ENCODE data around the gene TEPSIN.

Gene TEPSIN

DNA sequence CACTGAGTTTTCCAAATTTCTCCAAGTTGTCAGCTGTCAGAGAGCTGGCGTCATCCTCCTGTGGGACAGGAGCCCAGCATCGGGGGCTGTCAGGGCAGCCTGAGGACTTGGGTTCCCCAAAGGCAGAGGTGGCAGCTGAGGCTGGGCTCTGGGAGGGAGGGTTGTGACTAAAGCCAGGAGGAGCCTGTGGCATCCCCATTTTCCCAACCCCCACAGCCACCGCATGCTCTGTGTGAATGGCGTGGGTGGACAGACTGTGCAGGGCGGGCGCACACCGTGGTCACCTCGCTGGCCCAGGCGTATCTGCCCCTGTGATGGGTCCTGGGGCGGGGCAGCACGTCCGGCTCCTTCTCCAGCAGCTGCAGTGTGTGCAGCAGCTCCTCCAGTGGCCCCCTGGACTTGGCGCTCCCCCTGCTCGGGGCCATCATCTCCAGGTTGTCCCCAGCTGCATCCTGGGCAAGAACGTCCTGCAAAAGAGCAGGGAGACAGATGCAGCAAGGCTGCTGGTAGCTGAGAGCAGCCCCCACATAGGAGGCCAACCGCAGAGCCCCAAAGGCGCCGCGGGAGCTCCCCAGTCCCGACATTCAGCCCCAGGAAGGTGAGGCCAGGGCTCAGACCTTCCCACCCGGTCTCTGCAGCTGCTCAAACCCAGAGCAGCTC, 40.9 kb downstream of the TEPSIN start:
- DNase-seq (ENCODE audit: low read depth in 2 of 2) = no peak
- no peak overlapping the region for H3K4me3 ChIP-seq (replicated peaks in 1 of 2; ENCODE audit: low read depth in 2 of 2, low read length in 2 of 2)
- TF ChIP-seq, protein P1, sequence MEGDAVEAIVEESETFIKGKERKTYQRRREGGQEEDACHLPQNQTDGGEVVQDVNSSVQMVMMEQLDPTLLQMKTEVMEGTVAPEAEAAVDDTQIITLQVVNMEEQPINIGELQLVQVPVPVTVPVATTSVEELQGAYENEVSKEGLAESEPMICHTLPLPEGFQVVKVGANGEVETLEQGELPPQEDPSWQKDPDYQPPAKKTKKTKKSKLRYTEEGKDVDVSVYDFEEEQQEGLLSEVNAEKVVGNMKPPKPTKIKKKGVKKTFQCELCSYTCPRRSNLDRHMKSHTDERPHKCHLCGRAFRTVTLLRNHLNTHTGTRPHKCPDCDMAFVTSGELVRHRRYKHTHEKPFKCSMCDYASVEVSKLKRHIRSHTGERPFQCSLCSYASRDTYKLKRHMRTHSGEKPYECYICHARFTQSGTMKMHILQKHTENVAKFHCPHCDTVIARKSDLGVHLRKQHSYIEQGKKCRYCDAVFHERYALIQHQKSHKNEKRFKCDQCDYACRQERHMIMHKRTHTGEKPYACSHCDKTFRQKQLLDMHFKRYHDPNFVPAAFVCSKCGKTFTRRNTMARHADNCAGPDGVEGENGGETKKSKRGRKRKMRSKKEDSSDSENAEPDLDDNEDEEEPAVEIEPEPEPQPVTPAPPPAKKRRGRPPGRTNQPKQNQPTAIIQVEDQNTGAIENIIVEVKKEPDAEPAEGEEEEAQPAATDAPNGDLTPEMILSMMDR (IDR thresholded peaks at IDR 0.05; ENCODE audit: low read depth, low read length) = no peak

DNA sequence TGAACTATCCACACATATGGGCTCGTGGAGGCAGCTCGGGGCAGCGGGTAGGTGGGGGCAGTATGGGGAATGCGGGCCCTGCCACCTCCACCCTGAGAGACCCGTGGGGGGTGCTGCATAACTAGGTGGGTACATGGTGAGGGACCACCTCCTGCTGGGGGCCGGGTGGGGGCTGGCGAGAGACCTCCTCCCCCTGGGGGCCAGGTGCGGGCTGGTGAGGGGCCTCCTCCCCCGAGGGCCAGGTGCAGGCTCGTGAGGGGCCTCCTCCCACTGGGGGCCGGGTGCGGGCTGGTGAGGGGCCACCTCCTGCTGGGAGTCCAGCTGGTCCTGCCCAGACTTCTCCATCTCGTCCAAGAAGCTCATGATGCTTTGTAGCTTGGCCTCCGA, 41.5 kb downstream of the TEPSIN start:
- TF ChIP-seq, protein P1 (IDR thresholded peaks at IDR 0.05; ENCODE audit: low read depth, low read length) = no peak
- H3K4me3 ChIP-seq (replicated peaks in 1 of 2; ENCODE audit: low read depth in 2 of 2, low read length in 2 of 2) = no peak overlapping the region

DNA sequence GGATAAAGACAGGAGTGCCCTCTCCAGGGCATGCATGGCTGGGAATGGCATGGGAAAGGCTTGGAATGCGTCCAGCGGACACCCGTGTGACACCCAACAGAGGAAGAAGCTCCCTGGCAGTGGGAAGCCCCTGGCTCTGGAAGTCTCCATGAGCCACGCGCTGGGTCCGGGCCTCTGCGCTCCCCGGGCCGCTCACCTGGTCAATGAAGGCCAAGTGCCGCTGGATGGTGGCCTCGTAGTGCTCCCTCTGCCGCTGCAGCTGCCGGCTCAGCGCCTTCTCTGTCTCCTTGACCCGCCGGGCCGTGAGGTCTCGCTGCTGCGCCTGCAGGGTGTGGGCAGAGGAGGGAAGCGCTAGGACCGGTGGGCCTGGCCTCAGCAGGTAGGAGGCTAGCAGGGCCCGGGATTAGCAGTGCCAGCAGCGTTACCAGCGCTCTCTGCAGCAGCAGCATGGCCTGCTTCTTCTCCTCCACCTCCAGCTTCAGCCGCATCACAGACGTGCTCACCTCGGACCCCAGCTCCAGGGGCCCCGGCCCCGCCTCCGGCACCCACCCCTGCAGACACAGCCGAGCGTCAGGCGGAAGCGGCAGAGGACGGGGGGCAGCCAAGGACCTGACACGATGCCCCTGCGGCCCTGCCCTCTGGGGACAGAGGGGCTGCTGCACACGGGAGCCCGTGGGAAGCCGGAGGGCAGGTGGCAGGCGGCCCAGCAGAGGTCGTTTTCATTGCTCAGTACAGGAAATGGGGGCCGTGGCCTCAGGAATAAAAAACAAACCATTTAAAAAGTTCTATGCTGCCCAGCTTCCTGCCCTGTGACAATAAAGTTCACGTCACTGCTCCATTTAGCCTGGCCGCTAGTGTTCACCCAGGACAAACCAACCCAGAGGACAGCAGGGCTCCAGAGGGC, 42.1 kb downstream of the TEPSIN start:
- no peak for DNase-seq (ENCODE audit: low read depth in 2 of 2)
- H3K4me3 ChIP-seq (replicated peaks in 1 of 2; ENCODE audit: low read depth in 2 of 2, low read length in 2 of 2) = no peak overlapping the region

More for the DNA sequence above, 41.5 kb downstream of the TEPSIN start:
- no peak for DNase-seq (ENCODE audit: low read depth in 2 of 2)

DNA sequence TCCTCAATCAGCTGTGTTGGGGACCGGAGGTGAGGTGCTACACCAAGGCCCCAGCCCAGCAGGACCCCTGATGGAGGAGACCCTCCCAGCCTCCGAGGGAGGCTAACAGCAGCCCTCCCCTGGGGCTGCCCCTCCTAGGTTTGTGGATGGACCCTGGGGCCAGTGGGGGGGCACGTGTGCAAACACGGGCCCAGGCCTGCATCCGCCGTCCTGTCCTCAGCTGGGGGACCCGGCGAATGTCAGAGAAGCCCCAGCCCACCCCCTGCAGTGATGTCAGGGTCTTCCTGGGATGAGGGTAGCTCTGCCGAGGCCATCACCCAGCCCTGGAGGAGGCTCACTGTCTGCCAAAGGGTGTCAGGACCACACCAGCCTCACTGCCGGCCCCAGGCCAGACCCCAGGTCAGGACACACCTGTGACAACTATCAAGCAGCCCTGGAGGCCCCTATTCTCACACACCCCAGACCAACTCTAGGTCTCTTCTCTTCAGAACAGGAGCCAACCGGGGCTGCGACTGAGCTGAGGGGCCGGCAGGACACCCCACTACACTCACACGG, 42.8 kb downstream of the TEPSIN start:
- TF ChIP-seq, protein P1 (IDR thresholded peaks at IDR 0.05; ENCODE audit: low read depth, low read length) = no peak
- H3K4me3 ChIP-seq (replicated peaks in 1 of 2; ENCODE audit: low read depth in 2 of 2, low read length in 2 of 2) = no peak overlapping the region
- no peak for DNase-seq (ENCODE audit: low read depth in 2 of 2)

More for the DNA sequence above, 42.1 kb downstream of the TEPSIN start:
- TF ChIP-seq, protein P1 (IDR thresholded peaks at IDR 0.05; ENCODE audit: low read depth, low read length) = no peak

DNA sequence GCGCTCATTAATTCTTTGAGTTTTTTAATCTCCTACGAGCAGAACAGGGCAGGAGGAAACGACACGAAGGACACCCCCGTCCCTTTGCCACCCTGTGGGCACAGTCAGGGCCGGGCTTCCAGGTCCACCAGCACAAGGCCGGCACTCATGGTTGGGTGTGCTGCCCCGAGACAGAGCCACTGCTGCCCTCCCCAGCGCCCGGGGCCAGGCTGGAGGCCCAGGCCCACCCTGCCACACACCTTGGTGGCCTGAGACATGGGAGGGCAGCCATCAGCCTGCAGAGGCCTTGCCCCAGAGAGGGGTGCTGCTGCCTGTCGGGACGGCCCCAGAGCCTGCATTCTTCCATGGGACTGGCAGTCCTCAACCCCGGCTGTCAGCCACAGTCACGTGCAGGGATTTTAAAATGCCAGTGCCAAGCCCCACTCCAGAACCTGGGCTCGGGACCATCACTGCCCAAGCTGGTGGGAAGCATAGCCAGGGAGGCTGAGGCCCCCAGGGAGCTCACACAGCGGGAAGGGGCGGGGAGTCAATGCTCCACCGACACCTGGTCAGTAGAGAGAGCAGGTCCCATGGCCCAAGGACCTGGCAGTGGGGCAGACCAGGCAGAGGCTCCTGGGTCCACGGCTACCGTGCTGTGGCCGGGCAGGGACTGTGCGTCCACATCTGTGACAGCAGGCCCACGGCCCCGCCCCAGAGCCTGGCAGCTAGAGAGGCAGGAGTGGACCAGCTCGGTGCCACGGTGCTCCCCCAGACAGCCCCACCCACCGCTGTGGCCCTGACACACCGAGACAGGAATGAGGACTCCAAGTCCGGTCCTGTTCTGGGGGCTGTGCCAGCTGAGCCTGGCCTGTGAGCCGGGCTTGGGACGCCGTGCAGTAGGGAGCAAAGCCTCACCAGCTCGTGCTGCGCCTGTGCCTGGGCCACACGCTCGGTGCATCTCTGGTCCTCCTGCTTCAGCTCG, 43.6 kb downstream of the TEPSIN start:
- TF ChIP-seq, protein P1 (IDR thresholded peaks at IDR 0.05; ENCODE audit: low read depth, low read length) = no peak
- no peak overlapping the region for H3K4me3 ChIP-seq (replicated peaks in 1 of 2; ENCODE audit: low read depth in 2 of 2, low read length in 2 of 2)
- DNase-seq (ENCODE audit: low read depth in 2 of 2) = no peak

DNA sequence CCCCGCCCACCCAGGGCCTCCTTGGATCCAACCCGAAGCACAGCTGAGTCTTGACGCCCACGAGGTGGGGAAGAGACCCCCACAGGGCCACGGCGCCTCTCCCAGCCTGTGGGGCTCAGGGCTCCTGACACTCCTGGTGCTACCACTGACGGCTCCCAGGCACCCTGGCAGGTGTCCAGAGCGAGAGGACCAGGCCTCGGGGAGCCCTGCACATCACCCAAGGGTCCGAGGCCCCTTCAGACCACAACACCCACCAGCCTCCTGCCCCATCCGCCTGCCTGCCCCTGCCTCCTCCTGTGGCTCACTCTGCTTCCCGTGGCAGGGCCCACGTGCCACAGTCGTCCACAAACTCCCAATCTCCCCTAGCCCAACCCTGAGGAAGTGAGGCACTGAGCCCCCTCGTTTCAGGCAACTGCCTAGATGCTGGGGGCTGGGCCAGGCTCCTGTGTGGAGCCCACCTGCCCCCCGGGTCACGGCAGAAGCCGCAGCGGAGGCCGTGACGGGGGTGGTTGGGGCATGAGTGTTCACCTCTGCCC, 44.6 kb downstream of the TEPSIN start:
- no peak for DNase-seq (ENCODE audit: low read depth in 2 of 2)
- TF ChIP-seq, protein P1 (IDR thresholded peaks at IDR 0.05; ENCODE audit: low read depth, low read length) = no peak
- no peak overlapping the region for H3K4me3 ChIP-seq (replicated peaks in 1 of 2; ENCODE audit: low read depth in 2 of 2, low read length in 2 of 2)

Data from cardiac fibroblast (primary cell).